PC-9 (cell line): Measurements from ENCODE around the gene UBL4B.

ENCODE experiments used
- CTCF ChIP-seq: fragments of 200-600 bp; sonication (generic); conservative IDR thresholded peaks from 2 replicates; pipeline ENCODE4 v1.6.1; 2017; ENCODE audit warnings: mixed run types, antibody characterized with exemption, mild to moderate bottlenecking, moderate library complexity
- EZH2 ChIP-seq: fragments of 200-600 bp; sonication (generic); IDR thresholded peaks from 2 replicates; pipeline ENCODE4 v1.8.0; 2017; ENCODE audit warnings: antibody characterized with exemption, low read depth

- TF ChIP-seq CTCF (no peak), EZH2 (no peak)
Measured at GRCh38 chr1:110063781-110064180, 48.5 kb upstream of the UBL4B start.
